Lung (tissue), 12 donors: ENCODE results near the gene DOCK11. TPM values are rescaled to one million over a fixed set of nuclear protein-coding genes. Genes with fewer than 3 reads are reported as not detected.

ENCODE experiments used
- ATAC-seq: fragments of 200-7000 bp; cut with Tn5 transposase; one replicate; pipeline ENCODE4 v1.9.1; 2020; ENCODE audit warnings: moderate number of reproducible peaks; ENCODE audit not compliant: insufficient read depth, low FRiP score
- DNase-seq, 3 donors: peaks; one replicate each; pipeline ENCODE4 v3.0.0-alpha.2; 2013 to 2017
- H3K27ac ChIP-seq, 2 donors: one replicate each; pipeline ENCODE4 v1.5.1; 2013; ENCODE audit warnings: mild to moderate bottlenecking in 2 of 2, moderate library complexity in 2 of 2, control low read depth in 1 of 2, inconsistent platforms in 1 of 2, low read depth in 1 of 2, low read length in 1 of 2
- H3K27me3 ChIP-seq, 3 donors: one replicate each; pipeline ENCODE4 v1.5.1; 2013; ENCODE audit warnings: low read length in 2 of 3; ENCODE audit not compliant: control insufficient read depth in 3 of 3, insufficient read depth in 3 of 3
- H3K36me3 ChIP-seq, 4 donors: one replicate each; pipeline ENCODE4 v1.5.1; 2013; ENCODE audit warnings: low read length in 4 of 4, mild to moderate bottlenecking in 1 of 4, moderate library complexity in 1 of 4; ENCODE audit not compliant: control insufficient read depth in 4 of 4, insufficient read depth in 4 of 4
- H3K4me1 ChIP-seq, 5 donors: one replicate each; pipeline ENCODE4 v1.5.1; 2013; ENCODE audit warnings: low read length in 5 of 5, mild to moderate bottlenecking in 2 of 5, moderate library complexity in 1 of 5; ENCODE audit not compliant: control insufficient read depth in 5 of 5, insufficient read depth in 5 of 5
- H3K4me3 ChIP-seq: one replicate; pipeline ENCODE4 v1.5.1; 2013; ENCODE audit warnings: mild to moderate bottlenecking, control low read depth, moderate library complexity
- H3K9ac ChIP-seq, 2 donors: one replicate each; pipeline ENCODE4 v1.5.1; 2013; ENCODE audit warnings: low read length in 2 of 2, control low read depth in 1 of 2; ENCODE audit not compliant: insufficient read depth in 1 of 2
- H3K9me3 ChIP-seq, 4 donors: one replicate each; pipeline ENCODE4 v1.5.1; 2013; ENCODE audit warnings: low read length in 3 of 4, mild to moderate bottlenecking in 1 of 4, moderate library complexity in 1 of 4; ENCODE audit not compliant: control insufficient read depth in 4 of 4, insufficient read depth in 3 of 4
- CTCF ChIP-seq: IDR thresholded peaks from 2 replicates; pipeline ENCODE4 v1.5.1; 2012; ENCODE audit warnings: mild to moderate bottlenecking; ENCODE audit errors: control extremely low read depth, extremely low read depth
- WGBS, 2 donors: extraction: QIAGEN DNeasy Blood & Tissue Kit; methylation state at CpG; one replicate each; pipeline ENCODE4 v1.1.7; 2013; 5-methylcytosine and 5-hydroxymethylcytosine counted together
- polyA plus RNA-seq, 2 donors: library from polyadenylated mRNA; stranded (reverse); fragments of 200-250 nt; gene quantifications; one replicate each; pipeline ENCODE4 v1.2.1, GENCODE V29; 2013
- total RNA-seq, 2 donors: library from RNA; depleted of rRNA in 1 of 2; stranded (reverse); fragments of >200 nt in 1 of 2; gene quantifications; one replicate each; pipeline ENCODE4 v1.2.1, GENCODE V29; 2014 to 2021
- donor health status: control.
- donor health status: control.
- donor health status: Bipolar disorder and iron deficiency.
- donor health status: healthy.
- donor health status: DM: yes; HTN: yes; CAD: no.

The DOCK11 gene
- total and polyA plus RNA-seq, 4 donors, result 16.0 to 32.0 (median 23.6) TPM

- H3K9ac ChIP-seq, result no peak overlapping the region
Observed at GRCh38 chrX:118603981-118604380, 108.4 kb downstream of the DOCK11 start.

GRCh38 chrX:118612290-118612689 lies 116.7 kb downstream of the DOCK11 start:
- H3K9ac ChIP-seq, result no peak overlapping the region
- H3K27ac ChIP-seq, result no peak overlapping the region
- ATAC-seq, result no peak
- peaks cover 0 to 3% (median 0%) of the 10 kb centered on the region in 3 donors for H3K27me3 ChIP-seq
- TF ChIP-seq CTCF, result no peak
- H3K4me3 ChIP-seq, result no peak overlapping the region
- no peaks in the 10 kb centered on the region for H3K4me1 ChIP-seq
- WGBS, 2 donors, result 57 to 82% methylated on average over 2 of the region's 2 CpGs
- peaks cover 0 to 2% (median 0%) of the 10 kb centered on the region in 4 donors for H3K36me3 ChIP-seq
- no peak for DNase-seq
- H3K9me3 ChIP-seq, result no peaks in the 10 kb centered on the region

More at GRCh38 chrX:118603981-118604380, 108.4 kb downstream of the DOCK11 start:
- WGBS, 2 donors, result 13 to 16% methylated on average over 7 of the region's 7 CpGs
- H3K9me3 ChIP-seq, result no peaks in the 10 kb centered on the region
- no peak overlapping the region for H3K4me3 ChIP-seq
- no peak overlapping the region for H3K27ac ChIP-seq
- ATAC-seq (peak; percentile 84), DNase-seq (peak; percentile 57 to 75 (median 70))
- peaks cover 0 to 3% (median 0%) of the 10 kb centered on the region in 3 donors for H3K27me3 ChIP-seq
- TF ChIP-seq CTCF, result peak; percentile 55
- peaks cover 0 to 2% (median 0%) of the 10 kb centered on the region in 4 donors for H3K36me3 ChIP-seq
- no peaks in the 10 kb centered on the region for H3K4me1 ChIP-seq

- WGBS, 2 donors, result 18 to 56% methylated on average over 1 of the region's 1 CpG
- Histone ChIP-seq H3K27me3 (peaks cover 0 to 3% (median 0%) of the 10 kb centered on the region in 3 donors), H3K27ac (no peak overlapping the region), H3K36me3 (peaks cover 0 to 2% (median 0%) of the 10 kb centered on the region in 4 donors), H3K9ac (no peak overlapping the region), H3K4me1 (no peaks in the 10 kb centered on the region), H3K4me3 (no peak overlapping the region), H3K9me3 (no peaks in the 10 kb centered on the region)
- no peak for TF ChIP-seq CTCF
- DNase-seq, result no peak
- ATAC-seq, result no peak
Observed at GRCh38 chrX:118614150-118614549, 118.5 kb downstream of the DOCK11 start.

GRCh38 chrX:118615141-118615540 lies 119.5 kb downstream of the DOCK11 start:
- Histone ChIP-seq H3K9ac (no peak overlapping the region), H3K4me1 (no peaks in the 10 kb centered on the region), H3K27me3 (peaks cover 0 to 3% (median 0%) of the 10 kb centered on the region in 3 donors), H3K4me3 (no peak overlapping the region), H3K9me3 (no peaks in the 10 kb centered on the region), H3K36me3 (peaks cover 0 to 2% (median 0%) of the 10 kb centered on the region in 4 donors), H3K27ac (no peak overlapping the region)
- TF ChIP-seq CTCF, result no peak
- DNase-seq (no peak), ATAC-seq (no peak)
- 85 to 94% methylated on average over 3 of the region's 3 CpGs for WGBS, 2 donors
